SU-DHL-6 (cell line): ENCODE data around the gene MEIS3.

Experiments used
- EZH2phosphoT487 ChIP-seq: fragments of 200-600 bp; sonication (generic), shearing (Covaris generic); conservative IDR thresholded peaks from 2 replicates; pipeline ENCODE4 v1.6.1; 2018; ENCODE audit warnings: mild to moderate bottlenecking, antibody characterized with exemption, low read length, moderate library complexity, mixed read lengths
- TF ChIP-seq, protein P1 (sequence below): fragments of 200-600 bp; sonication (generic); IDR thresholded peaks from one replicate; pipeline ENCODE4 v1.5.1; 2017; ENCODE audit warnings: antibody characterized with exemption, mild to moderate bottlenecking, low read length, moderate library complexity; ENCODE audit not compliant: insufficient read depth, poor library complexity, severe bottlenecking

DNA sequence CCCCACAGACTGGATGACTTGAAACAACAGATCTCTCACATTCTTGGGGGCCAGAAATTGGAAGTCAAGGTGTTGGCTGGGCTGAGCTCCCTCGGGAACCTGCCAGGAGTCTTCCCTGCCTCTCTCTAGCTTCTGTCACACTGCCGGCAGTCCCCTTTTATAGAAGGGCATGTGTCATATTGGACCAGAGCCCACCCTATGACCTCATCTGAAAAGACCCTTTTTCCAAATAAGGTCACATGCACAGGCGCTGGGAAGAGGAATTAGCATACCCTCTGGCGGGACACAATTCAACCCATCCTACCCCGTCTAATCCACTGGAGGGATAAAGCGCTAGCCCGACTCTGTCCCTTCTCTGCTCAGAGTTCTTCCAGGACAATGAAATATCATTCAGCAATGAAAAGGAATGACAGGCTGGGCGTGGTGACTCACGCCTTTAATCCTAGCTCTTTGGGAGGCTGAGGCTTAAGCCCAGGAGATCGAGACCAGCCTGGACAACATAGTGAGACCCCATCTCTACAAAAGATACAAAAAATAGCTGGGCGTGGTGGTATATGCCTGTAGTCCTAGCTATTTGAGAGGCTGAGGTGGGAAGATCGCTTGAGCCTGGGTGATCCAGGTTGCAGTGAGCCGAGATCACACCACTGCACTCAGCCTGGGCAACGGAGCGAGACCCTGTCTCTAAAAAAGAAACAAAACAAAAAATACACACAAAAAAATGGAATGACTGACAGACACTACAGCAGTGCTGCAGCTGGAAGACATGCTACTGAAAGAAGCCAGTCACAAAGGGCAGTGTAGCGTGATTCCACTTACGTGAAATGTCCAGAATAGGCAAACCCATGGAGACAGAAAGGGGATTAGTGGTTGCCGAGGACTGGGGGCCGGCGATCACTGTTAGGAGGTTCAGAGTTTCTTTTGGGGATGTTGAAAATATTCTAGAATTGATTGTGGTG lies 28.5 kb downstream of the MEIS3 start:
- TF ChIP-seq EZH2phosphoT487, result no peak
- TF ChIP-seq, protein P1, sequence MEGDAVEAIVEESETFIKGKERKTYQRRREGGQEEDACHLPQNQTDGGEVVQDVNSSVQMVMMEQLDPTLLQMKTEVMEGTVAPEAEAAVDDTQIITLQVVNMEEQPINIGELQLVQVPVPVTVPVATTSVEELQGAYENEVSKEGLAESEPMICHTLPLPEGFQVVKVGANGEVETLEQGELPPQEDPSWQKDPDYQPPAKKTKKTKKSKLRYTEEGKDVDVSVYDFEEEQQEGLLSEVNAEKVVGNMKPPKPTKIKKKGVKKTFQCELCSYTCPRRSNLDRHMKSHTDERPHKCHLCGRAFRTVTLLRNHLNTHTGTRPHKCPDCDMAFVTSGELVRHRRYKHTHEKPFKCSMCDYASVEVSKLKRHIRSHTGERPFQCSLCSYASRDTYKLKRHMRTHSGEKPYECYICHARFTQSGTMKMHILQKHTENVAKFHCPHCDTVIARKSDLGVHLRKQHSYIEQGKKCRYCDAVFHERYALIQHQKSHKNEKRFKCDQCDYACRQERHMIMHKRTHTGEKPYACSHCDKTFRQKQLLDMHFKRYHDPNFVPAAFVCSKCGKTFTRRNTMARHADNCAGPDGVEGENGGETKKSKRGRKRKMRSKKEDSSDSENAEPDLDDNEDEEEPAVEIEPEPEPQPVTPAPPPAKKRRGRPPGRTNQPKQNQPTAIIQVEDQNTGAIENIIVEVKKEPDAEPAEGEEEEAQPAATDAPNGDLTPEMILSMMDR, result no peak
